SIG-M5 treated with dmso at 0.1 percent for 504 hours (cell line): ENCODE results near the gene KRT78.

Experiments used
- DNase-seq: peaks from one replicate; lab custom pipeline; 2025; ENCODE audit not compliant: unreplicated experiment; lab: John Stamatoyannopoulos, UW

Gene KRT78

GRCh38 chr12:52838609-52839435 is 10.0 kb downstream of the KRT78 start:
- DNase-seq: no peak

GRCh38 chr12:52837781-52838608 is 10.8 kb downstream of the KRT78 start:
- DNase-seq: no peak

GRCh38 chr12:52837413-52837741 is 11.4 kb downstream of the KRT78 start:
- DNase-seq: no peak

GRCh38 chr12:52836491-52837412 is 12.0 kb downstream of the KRT78 start:
- DNase-seq: no peak

- no peak for DNase-seq
These were observed 12.7 kb downstream of the KRT78 start for GRCh38 chr12:52836042-52836466.

GRCh38 chr12:52835271-52836041 is 13.3 kb downstream of the KRT78 start:
- DNase-seq: no peak

GRCh38 chr12:52834727-52835001 is 14.1 kb downstream of the KRT78 start:
- DNase-seq: no peak

- DNase-seq: no peak
These were observed 14.7 kb downstream of the KRT78 start, which contains the start of gene KRT79 for GRCh38 chr12:52833922-52834726. Gene KRT79, minus strand, starts transcription at chr12:52834311. Its CDS starts 51 bp downstream, at chr12:52834260.

GRCh38 chr12:52832985-52833905 is 15.5 kb downstream of the KRT78 start:
- DNase-seq: no peak

- DNase-seq: no peak
These were observed 16.3 kb downstream of the KRT78 start for GRCh38 chr12:52832451-52832850.

- no peak for DNase-seq
These were observed 17.5 kb downstream of the KRT78 start for GRCh38 chr12:52831251-52831650.

- no peak for DNase-seq
These were observed 18.6 kb downstream of the KRT78 start for GRCh38 chr12:52829986-52830770.

GRCh38 chr12:52828591-52829021 is 20.2 kb downstream of the KRT78 start:
- no peak for DNase-seq

- DNase-seq: no peak
These were observed 20.6 kb downstream of the KRT78 start for GRCh38 chr12:52828156-52828555.

GRCh38 chr12:52827499-52828090 is 21.2 kb downstream of the KRT78 start:
- no peak for DNase-seq

GRCh38 chr12:52826611-52827498 is 21.9 kb downstream of the KRT78 start:
- DNase-seq: no peak
